HG03354 (cell line): ENCODE measurements around the gene CAPN10.

Source experiments
- ATAC-seq: cut with Tn5 transposase; IDR thresholded peaks from one replicate; pipeline ENCODE4 v1.9.1; 2021; ENCODE audit warnings: mild to moderate bottlenecking; ENCODE audit not compliant: unreplicated experiment, poor library complexity, severe bottlenecking

CAPN10 gene

GRCh38 chr2:240586919-240587800 lies 626 bp downstream of the CAPN10 start:
- peak; percentile 4 for ATAC-seq

DNA sequence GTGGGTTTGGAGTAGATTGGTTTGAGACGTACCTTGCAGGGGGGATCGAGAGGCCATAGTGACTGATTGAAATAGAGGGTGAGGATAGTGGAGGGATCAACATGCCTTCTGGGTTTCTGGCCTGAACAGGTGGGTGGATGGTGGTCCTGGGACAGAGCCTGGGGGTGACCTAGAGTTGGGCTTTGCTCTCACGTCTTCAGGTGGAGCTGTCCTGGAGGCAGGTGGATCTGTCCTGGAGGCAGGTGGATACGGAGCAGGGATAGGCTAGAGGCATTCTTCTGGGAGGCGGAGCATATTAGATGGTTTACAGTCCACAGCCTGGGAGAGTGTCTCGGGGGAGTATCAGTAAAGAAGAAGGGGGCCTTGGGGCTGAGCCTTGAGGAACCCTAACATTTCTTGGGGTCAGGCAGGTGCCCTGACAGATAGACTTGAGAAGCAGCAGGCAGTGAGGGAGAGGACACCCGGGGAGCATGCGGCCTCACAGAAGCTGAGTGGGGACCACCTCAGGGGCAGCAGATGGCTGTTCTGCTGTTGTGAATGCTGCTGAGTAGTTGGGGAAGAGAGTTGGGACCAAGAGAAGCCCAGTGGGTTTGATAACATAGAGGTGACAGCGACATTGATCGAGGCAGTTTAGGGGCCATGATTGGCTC lies 1.6 kb downstream of the CAPN10 start:
- no peak for ATAC-seq

- no peak for ATAC-seq
Observed at GRCh38 chr2:240588669-240589068, 2.1 kb downstream of the CAPN10 start.

DNA sequence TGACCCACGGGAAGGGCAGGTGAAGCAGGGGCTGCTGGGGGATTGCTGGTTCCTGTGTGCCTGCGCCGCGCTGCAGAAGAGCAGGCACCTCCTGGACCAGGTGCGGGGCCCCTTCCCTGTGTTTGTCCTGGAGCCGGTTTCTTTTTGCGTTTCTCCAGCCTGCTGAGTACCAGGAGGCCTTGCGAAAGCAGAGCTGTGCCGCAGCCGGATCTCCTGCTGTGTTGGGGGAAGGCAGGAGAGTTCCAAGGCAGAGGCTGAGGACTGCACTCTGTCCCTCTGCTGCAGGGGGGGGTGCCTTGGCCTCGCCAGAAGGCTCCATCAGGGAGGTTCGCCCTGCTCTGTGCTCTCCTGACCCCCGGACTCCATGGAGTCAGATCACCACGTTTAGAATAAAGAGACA lies 2.8 kb downstream of the CAPN10 start:
- no peak for ATAC-seq

DNA sequence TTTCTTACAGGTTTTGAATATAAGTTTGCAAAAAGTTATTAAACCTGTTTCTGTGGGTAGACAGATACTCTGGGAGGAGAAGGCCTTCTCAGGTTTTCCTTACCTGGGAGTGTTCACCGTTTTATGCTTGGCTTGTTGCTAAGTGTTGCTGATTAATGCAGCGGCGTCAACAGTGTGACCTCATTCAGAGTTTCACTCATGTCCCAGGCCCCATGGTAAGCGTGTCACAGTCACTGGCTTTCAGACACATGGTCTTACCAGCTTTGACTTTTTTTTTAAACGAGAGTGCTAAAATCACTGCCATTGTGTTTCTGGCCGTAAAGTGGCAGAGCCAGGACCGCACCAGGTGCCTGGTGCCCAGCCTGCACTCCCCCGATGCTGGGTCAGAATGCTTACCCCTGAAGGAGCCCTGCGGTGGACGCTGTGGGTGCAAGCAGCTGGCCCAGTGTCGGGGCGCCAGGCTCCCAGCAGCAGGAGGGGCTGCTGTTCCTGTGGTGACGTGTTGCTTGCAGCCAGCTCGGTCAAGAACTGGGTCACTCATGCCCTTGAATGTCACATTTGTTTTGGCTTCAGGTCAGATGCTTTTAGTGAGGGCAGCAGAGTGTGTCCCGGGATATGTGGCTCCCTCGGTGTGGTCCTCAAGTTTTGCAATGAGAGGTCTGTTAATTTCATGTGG lies 3.5 kb downstream of the CAPN10 start:
- no peak for ATAC-seq

- no peak for ATAC-seq
Observed at GRCh38 chr2:240590681-240591111, 4.2 kb downstream of the CAPN10 start.

GRCh38 chr2:240591226-240591625 lies 4.7 kb downstream of the CAPN10 start:
- ATAC-seq = no peak

DNA sequence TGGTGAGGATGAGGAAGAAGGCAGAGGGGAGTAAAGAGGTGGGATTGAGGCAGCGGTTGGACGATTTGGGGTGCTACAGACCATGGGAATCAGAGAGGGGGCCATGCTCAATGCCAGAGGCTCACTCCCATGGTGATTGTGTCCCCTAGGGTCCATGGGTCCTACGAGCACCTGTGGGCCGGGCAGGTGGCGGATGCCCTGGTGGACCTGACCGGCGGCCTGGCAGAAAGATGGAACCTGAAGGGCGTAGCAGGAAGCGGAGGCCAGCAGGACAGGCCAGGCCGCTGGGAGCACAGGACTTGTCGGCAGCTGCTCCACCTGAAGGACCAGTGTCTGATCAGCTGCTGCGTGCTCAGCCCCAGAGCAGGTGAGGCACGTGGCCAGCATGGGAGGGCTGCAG lies 5.2 kb downstream of the CAPN10 start:
- ATAC-seq = no peak

DNA sequence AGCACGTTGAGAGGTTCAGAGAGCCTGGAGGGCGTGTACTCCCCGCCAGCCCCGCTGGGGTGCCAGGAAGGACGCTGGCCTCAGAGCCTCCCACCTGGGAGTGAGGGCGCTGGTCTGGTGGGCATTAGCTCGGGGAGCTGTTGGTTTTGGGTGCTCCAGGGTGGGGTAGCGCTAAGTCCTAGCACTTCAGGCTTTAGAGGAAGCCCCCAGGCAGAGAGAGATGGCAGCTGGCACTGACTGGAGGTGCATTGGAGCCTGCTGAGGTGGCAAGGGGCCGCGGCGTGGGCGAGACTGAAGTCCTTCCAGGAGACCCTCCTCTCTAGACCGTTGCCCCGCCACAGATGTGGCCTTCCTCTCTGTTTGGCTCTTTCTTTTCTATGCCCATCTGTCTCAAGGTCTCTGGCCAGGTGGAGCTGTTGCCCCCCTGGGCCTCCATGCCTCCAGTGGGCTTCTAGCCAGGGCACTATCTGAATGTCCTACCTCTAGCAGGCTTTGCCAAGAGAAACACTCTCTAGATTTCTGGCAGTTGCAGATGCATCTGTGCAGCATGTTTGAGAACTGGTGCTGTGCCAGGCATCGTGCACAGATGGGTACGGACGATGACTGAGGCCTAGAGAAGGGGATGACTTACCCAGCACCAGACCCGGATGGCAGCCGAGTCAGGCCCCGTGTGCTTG lies 6.6 kb downstream of the CAPN10 start:
- ATAC-seq = no peak

- ATAC-seq = no peak
Observed at GRCh38 chr2:240593703-240594451, 7.3 kb downstream of the CAPN10 start.

DNA sequence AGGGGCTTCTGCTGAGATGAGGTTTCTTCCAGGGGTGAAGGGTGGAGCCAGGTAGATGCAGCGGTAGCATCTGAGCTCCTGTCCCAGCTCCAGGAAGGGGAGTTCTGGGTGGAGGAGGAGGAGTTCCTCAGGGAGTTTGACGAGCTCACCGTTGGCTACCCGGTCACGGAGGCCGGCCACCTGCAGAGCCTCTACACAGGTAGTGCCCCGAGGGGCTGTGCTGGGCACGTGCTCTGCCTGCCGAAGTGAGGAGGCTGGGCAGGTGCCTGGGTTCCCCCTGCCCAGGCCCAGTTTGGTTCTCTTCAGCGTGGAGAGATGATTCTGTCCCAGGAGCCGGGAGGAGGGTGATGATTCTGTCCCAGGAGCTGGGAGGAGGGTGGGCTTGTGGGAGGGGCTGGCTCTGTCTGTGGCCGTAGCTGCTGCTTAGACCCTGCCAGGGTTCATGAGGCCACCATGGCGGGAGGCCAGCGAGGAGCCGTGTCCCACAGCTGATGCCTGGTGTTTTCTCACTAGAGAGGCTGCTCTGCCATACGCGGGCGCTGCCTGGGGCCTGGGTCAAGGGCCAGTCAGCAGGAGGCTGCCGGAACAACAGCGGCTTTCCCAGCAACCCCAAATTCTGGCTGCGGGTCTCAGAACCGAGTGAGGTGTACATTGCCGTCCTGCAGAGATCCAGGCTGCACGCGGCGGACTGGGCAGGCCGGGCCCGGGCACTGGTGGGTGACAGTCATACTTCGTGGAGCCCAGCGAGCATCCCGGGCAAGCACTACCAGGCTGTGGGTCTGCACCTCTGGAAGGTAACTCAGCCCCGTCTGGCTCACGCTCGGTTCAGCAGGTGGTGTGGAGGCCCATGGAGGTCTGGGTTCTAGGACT lies 8.2 kb downstream of the CAPN10 start:
- no peak for ATAC-seq

DNA sequence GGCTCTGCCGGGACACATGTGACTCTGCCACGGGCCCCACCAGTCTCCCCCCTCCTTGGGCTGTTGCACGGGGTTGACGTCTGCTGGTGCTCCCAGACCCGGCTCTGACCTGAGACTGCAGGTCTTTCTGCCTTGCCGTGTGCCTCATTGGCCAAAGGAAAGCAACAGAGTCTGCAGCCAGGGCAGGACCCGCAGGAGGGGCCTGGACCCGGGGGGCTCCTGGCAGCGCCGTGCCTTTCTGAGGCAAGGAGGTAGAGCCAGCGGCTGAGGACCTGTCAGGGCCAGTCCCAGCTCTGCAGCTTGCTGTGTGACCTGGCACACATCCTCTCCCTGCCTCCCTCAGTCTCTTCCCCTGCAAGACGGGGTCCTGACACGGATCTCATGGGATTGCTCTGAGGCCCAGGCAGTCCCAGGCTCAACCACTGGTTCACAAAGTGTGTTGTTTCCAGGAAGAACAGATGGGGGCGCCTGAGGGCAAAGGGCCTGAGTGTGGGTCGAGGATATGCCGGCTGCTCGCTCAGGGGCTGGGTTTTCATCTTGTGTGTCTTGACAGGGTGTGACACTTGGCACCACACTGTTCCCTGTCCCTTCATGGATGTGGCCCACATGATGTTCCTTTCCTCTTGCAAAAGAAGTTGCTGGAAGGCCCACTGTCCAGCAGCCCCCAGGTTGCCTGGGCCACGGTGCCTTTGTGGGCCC lies 9.0 kb downstream of the CAPN10 start:
- no peak for ATAC-seq

- no peak for ATAC-seq
Observed at GRCh38 chr2:240596080-240596460, 9.5 kb downstream of the CAPN10 start.

- no peak for ATAC-seq
Observed at GRCh38 chr2:240596491-240596931, 10.0 kb downstream of the CAPN10 start.

DNA sequence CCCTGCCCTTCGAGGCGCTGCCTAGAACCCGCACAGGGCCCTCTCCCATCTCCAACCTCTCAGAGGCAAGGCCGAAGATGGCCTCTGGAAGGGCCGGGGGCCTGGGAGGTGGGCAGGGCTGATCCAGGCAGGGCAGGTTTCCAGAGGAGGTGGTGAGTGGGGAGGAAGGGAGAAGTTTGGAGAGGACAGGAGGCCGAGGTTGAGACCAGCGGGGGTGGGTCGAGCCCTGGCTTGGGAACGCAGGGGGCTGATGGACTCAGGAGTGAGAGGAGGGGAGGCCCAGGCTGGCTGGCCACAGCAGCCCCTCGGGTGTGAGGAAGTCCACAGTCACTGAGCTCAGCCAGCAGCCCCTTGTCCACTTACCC lies 10.5 kb downstream of the CAPN10 start:
- ATAC-seq = no peak

DNA sequence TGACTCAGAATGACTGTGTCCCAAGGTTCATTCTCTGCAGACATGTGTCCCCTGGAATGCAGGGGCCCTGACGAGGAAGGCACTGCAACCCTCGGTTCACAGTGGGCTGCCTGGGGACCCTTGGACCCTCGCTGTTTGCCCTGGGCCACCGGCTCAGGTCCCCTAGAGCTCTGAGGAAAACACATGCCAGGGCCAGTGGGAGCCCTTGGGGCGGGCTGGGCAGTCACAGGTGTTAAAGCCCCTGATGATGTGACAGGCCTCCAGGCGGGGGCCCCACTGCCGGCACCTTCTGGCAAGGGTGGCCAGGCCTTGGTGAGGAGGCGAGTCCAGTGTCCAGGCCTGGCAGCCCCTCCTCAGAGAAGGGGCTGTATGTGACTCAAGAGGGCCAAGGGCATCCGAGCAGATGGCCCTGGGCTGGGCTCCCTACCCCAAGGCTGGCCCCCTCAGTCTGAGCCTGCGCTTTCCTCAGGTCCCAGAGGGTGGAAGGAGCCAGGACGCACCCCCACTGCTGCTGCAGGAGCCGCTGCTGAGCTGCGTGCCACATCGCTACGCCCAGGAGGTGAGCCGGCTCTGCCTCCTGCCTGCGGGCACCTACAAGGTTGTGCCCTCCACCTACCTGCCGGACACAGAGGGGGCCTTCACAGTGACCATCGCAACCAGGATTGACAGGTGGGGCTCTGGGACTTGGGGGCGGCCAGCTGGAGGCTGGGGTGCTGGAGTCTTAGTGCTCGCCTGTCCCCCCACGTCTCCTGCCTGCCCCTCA lies 11.1 kb downstream of the CAPN10 start:
- ATAC-seq = no peak

DNA sequence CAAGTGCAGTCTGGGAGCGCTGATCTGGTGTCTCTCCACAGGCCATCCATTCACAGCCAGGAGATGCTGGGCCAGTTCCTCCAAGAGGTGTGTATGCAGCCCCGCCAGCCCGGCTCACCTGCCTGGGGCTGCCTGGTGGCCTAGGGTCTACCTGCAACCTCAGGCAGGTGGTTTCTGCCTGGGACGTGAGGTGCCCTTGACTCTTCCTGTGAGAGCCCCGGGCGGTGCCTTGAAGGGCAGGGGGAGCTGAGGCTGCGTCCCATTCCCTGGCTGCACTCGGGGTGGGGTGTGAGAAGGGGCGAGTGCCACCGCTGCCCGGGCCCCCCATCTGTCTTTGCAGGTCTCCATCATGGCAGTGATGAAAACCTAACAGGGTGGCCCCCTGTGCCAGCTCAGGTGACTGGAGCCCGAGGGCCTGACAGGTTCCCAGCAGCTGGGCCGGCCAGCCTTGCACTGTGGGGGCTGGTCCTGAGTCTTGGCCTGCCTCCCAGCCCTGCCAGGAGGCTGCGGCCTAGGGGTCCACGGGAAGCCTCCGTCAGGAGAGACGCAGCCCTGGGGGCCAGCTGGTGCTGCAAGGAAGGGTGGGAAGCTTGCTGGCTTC lies 11.9 kb downstream of the CAPN10 start:
- no peak for ATAC-seq
